Neural crest cell (in vitro differentiated cells): ENCODE data around the gene CEACAM20. TPM values are rescaled to one million over a fixed set of nuclear protein-coding genes. Genes with fewer than 3 reads are reported as not detected.
"Not testable (repeated sequence)": the region's sequence is repeated elsewhere in the genome, so short reads cannot be mapped to it uniquely, and the experiment has no call there.

Source experiments
- DNase-seq: peaks from one replicate; pipeline ENCODE4 v3.0.0; 2021; ENCODE audit warnings: low read depth, mixed read lengths, low spot score
- H3K27ac Mint-ChIP-seq: one replicate; pipeline ENCODE4 v1.8.0; 2021; ENCODE audit warnings: mild to moderate bottlenecking, mixed read lengths; ENCODE audit not compliant: unreplicated experiment
- H3K27me3 Mint-ChIP-seq: 2 replicates; pipeline ENCODE4 v1.8.0; 2021; ENCODE audit warnings: low read depth, mild to moderate bottlenecking, mixed read lengths
- H3K36me3 Mint-ChIP-seq: 2 replicates; pipeline ENCODE4 v1.8.0; 2021; ENCODE audit warnings: low read depth, mild to moderate bottlenecking, mixed read lengths
- H3K4me1 Mint-ChIP-seq: 2 replicates; pipeline ENCODE4 v1.8.0; 2021; ENCODE audit warnings: mixed read lengths
- H3K4me3 Mint-ChIP-seq: one replicate; pipeline ENCODE4 v1.8.0; 2021; ENCODE audit warnings: mild to moderate bottlenecking, mixed read lengths
- H3K9me3 Mint-ChIP-seq: 2 replicates; pipeline ENCODE4 v1.8.0; 2021; ENCODE audit warnings: mixed read lengths
- total RNA-seq: library from RNA; stranded (reverse); gene quantifications from 2 replicates; pipeline ENCODE4 v1.2.1, GENCODE V29; 2021
- TF ChIP-seq, protein P1 (sequence below): fragments of 200-600 bp; sonication (generic); conservative IDR thresholded peaks from 2 replicates; pipeline ENCODE4 v1.5.0; 2021; ENCODE audit warnings: antibody characterized with exemption, mild to moderate bottlenecking

The CEACAM20 gene
- total RNA-seq, 1 donor from 2014 or later = not detected

- no peak for DNase-seq
- TF ChIP-seq, protein P1, sequence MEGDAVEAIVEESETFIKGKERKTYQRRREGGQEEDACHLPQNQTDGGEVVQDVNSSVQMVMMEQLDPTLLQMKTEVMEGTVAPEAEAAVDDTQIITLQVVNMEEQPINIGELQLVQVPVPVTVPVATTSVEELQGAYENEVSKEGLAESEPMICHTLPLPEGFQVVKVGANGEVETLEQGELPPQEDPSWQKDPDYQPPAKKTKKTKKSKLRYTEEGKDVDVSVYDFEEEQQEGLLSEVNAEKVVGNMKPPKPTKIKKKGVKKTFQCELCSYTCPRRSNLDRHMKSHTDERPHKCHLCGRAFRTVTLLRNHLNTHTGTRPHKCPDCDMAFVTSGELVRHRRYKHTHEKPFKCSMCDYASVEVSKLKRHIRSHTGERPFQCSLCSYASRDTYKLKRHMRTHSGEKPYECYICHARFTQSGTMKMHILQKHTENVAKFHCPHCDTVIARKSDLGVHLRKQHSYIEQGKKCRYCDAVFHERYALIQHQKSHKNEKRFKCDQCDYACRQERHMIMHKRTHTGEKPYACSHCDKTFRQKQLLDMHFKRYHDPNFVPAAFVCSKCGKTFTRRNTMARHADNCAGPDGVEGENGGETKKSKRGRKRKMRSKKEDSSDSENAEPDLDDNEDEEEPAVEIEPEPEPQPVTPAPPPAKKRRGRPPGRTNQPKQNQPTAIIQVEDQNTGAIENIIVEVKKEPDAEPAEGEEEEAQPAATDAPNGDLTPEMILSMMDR = no peak
These were observed 41.1 kb upstream of the CEACAM20 start for GRCh38 chr19:44570603-44570983.

GRCh38 chr19:44567745-44568144 lies 38.3 kb upstream of the CEACAM20 start:
- H3K4me1 Mint-ChIP-seq = no peaks in the 10 kb centered on the region
- H3K36me3 Mint-ChIP-seq = no peaks in the 10 kb centered on the region
- H3K27me3 Mint-ChIP-seq = peaks cover 48% of the 10 kb centered on the region
- DNase-seq = no peak
- TF ChIP-seq, protein P1 = no peak
- H3K4me3 Mint-ChIP-seq = no peak overlapping the region
- no peak overlapping the region for H3K27ac Mint-ChIP-seq
- no peaks in the 10 kb centered on the region for H3K9me3 Mint-ChIP-seq

More at GRCh38 chr19:44570603-44570983, 41.1 kb upstream of the CEACAM20 start:
- H3K4me3 Mint-ChIP-seq = no peak overlapping the region
- H3K27ac Mint-ChIP-seq = no peak overlapping the region
- H3K27me3 Mint-ChIP-seq = peaks cover 34% of the 10 kb centered on the region
- H3K9me3 Mint-ChIP-seq = no peaks in the 10 kb centered on the region
- H3K4me1 Mint-ChIP-seq = peaks cover 6% of the 10 kb centered on the region
- no peaks in the 10 kb centered on the region for H3K36me3 Mint-ChIP-seq

GRCh38 chr19:44566984-44567383 lies 37.5 kb upstream of the CEACAM20 start:
- H3K36me3 Mint-ChIP-seq = no peaks in the 10 kb centered on the region
- no peaks in the 10 kb centered on the region for H3K4me1 Mint-ChIP-seq
- TF ChIP-seq, protein P1 = no peak
- no peaks in the 10 kb centered on the region for H3K9me3 Mint-ChIP-seq
- no peak overlapping the region for H3K27ac Mint-ChIP-seq
- DNase-seq = no peak
- peaks cover 52% of the 10 kb centered on the region for H3K27me3 Mint-ChIP-seq
- no peak overlapping the region for H3K4me3 Mint-ChIP-seq

DNA sequence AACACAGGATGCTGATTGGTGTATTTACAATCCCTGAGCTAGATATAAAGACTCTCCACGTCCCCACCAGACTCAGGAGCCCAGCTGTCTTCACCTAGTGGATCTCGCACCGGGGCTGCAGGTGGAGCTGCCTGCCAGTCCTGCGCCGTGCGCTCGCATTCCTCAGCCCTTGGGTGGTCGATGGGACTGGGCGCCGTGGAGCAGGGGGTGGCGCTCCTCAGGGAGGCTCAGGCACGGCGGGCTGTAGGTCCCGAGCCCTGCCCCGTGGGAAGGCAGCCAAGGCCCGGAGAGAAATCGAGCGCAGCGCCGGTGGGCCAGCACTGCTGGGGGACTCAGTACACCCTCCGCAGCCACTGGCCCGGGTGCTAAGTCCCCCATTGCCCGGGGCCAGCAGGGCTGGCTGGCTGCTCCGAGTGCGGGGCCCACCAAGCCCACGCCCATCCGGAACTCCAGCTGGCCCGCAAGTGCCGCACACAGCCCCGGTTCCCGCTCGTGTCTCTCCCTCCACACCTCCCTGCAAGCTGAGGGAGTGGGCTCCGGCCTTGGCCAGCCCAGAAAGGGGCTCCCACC lies 33.7 kb upstream of the CEACAM20 start:
- peaks cover 57% of the 10 kb centered on the region for H3K27me3 Mint-ChIP-seq
- not testable (repeated sequence) for H3K36me3 Mint-ChIP-seq, H3K4me3 Mint-ChIP-seq, H3K4me1 Mint-ChIP-seq, H3K9me3 Mint-ChIP-seq, H3K27ac Mint-ChIP-seq, DNase-seq

DNA sequence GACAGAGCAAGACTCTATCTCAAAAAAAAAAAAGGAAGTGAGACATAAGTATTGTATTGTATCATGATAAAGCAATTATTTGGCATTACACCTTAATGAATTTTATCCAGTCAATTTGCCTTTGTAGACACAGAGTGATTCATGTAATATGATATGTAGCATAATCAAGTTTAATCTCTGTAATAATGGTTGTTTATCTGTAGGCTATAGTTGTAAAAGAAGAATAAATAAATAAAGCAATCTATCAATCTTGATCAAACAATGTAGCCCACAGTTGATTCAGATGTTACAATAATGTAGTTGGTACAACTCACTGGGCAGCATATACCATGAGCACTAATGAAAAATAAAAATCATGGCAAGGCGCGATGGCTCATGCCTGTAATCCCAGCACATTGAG lies 28.5 kb upstream of the CEACAM20 start:
- no peaks in the 10 kb centered on the region for H3K9me3 Mint-ChIP-seq
- no peaks in the 10 kb centered on the region for H3K4me1 Mint-ChIP-seq
- DNase-seq = no peak
- H3K36me3 Mint-ChIP-seq = no peaks in the 10 kb centered on the region
- no peak overlapping the region for H3K4me3 Mint-ChIP-seq
- TF ChIP-seq, protein P1 = no peak
- no peak overlapping the region for H3K27ac Mint-ChIP-seq
- peaks cover 49% of the 10 kb centered on the region for H3K27me3 Mint-ChIP-seq

- H3K36me3 Mint-ChIP-seq = no peaks in the 10 kb centered on the region
- no peak for DNase-seq
- H3K4me1 Mint-ChIP-seq = no peaks in the 10 kb centered on the region
- TF ChIP-seq, protein P1 = no peak
- H3K27ac Mint-ChIP-seq = no peak overlapping the region
- no peak overlapping the region for H3K4me3 Mint-ChIP-seq
- H3K27me3 Mint-ChIP-seq = peaks cover 35% of the 10 kb centered on the region
- H3K9me3 Mint-ChIP-seq = peaks cover 2% of the 10 kb centered on the region
These were observed 25.3 kb upstream of the CEACAM20 start for GRCh38 chr19:44554641-44555246.
